HG03064 (cell line): ENCODE results near the gene MVK.
"Not testable (repeated sequence)": the region's sequence is repeated elsewhere in the genome, so short reads cannot be mapped to it uniquely, and the experiment has no call there.

ENCODE experiments used
- ATAC-seq: cut with Tn5 transposase; IDR thresholded peaks from one replicate; pipeline ENCODE4 v1.9.1; 2021; ENCODE audit warnings: low read depth; ENCODE audit not compliant: unreplicated experiment

Gene MVK

GRCh38 chr12:109588461-109589239 lies 15.1 kb downstream of the MVK start:
- no peak for ATAC-seq

GRCh38 chr12:109589240-109589590 lies 15.6 kb downstream of the MVK start:
- ATAC-seq = no peak

- no peak for ATAC-seq
Measured at GRCh38 chr12:109589691-109590245, 16.2 kb downstream of the MVK start.

GRCh38 chr12:109590566-109590965 lies 17.0 kb downstream of the MVK start:
- no peak for ATAC-seq

- ATAC-seq = no peak
Measured at GRCh38 chr12:109591041-109591440, 17.4 kb downstream of the MVK start.

GRCh38 chr12:109592195-109592904 lies 18.8 kb downstream of the MVK start:
- no peak for ATAC-seq

- ATAC-seq = no peak
Measured at GRCh38 chr12:109592905-109593272, 19.3 kb downstream of the MVK start.

- ATAC-seq = no peak
Measured at GRCh38 chr12:109594556-109595317, 21.1 kb downstream of the MVK start.

GRCh38 chr12:109595321-109595902 lies 21.8 kb downstream of the MVK start:
- ATAC-seq = no peak

- no peak for ATAC-seq
Measured at GRCh38 chr12:109596418-109597244, 23.0 kb downstream of the MVK start.

GRCh38 chr12:109597414-109597794 lies 23.8 kb downstream of the MVK start:
- no peak for ATAC-seq

- ATAC-seq = no peak
Measured at GRCh38 chr12:109597795-109598427, 24.3 kb downstream of the MVK start.

- no peak for ATAC-seq
Measured at GRCh38 chr12:109598428-109598854, 24.8 kb downstream of the MVK start.

- ATAC-seq = no peak
Measured at GRCh38 chr12:109599087-109599486, 25.5 kb downstream of the MVK start.

- ATAC-seq = no peak
Measured at GRCh38 chr12:109600481-109600880, 26.9 kb downstream of the MVK start.

GRCh38 chr12:109600995-109601394 lies 27.4 kb downstream of the MVK start:
- ATAC-seq = no peak

GRCh38 chr12:109601557-109601956 lies 28.0 kb downstream of the MVK start:
- no peak for ATAC-seq

- not testable (repeated sequence) for ATAC-seq
Measured at GRCh38 chr12:109602132-109602531, 28.5 kb downstream of the MVK start.

- no peak for ATAC-seq
Measured at GRCh38 chr12:109604132-109604585, 30.6 kb downstream of the MVK start.
